Daoy (cell line): Measurements from ENCODE around the gene ERFE. TPM values are rescaled to one million over a fixed set of nuclear protein-coding genes. Genes with fewer than 3 reads are reported as not detected.
"Not testable (repeated sequence)": the region's sequence is repeated elsewhere in the genome, so short reads cannot be mapped to it uniquely, and the experiment has no call there.

Source experiments
- DNase-seq: peaks from one replicate; pipeline ENCODE4 v3.0.0-alpha.2; 2015; ENCODE audit warnings: low read depth
- total RNA-seq: library from RNA; depleted of rRNA; stranded (reverse); fragments of >200 nt; shearing (Covaris generic); gene quantifications from 2 replicates; pipeline ENCODE4 v1.2.3, GENCODE V29; 2014

ERFE gene
- total RNA-seq, 1 experiment from 2014 or later = 6.8 TPM

GRCh38 chr2:238168196-238169047 is 9.7 kb downstream of the ERFE start:
- no peak for DNase-seq

GRCh38 chr2:238169048-238169707 is 10.4 kb downstream of the ERFE start:
- peak; percentile 54 for DNase-seq

- DNase-seq = peak; percentile 84
These were observed 11.0 kb downstream of the ERFE start for GRCh38 chr2:238169708-238170251.

GRCh38 chr2:238170386-238171071 is 11.8 kb downstream of the ERFE start:
- no peak for DNase-seq

GRCh38 chr2:238171072-238171431 is 12.3 kb downstream of the ERFE start:
- DNase-seq = not testable (repeated sequence)

GRCh38 chr2:238171575-238172187 is 12.9 kb downstream of the ERFE start:
- no peak for DNase-seq

- DNase-seq = no peak
These were observed 13.7 kb downstream of the ERFE start for GRCh38 chr2:238172439-238172838.

GRCh38 chr2:238173692-238174091 is 14.9 kb downstream of the ERFE start:
- DNase-seq = no peak

- no peak for DNase-seq
These were observed 15.5 kb downstream of the ERFE start for GRCh38 chr2:238174291-238174690.

- no peak for DNase-seq
These were observed 15.9 kb downstream of the ERFE start for GRCh38 chr2:238174701-238175100.

- DNase-seq = no peak
These were observed 17.8 kb downstream of the ERFE start for GRCh38 chr2:238176613-238177012.

GRCh38 chr2:238180554-238180953 is 21.8 kb downstream of the ERFE start:
- no peak for DNase-seq

- no peak for DNase-seq
These were observed 23.6 kb downstream of the ERFE start for GRCh38 chr2:238182362-238182761.

- no peak for DNase-seq
These were observed 25.1 kb downstream of the ERFE start for GRCh38 chr2:238183821-238184220.

GRCh38 chr2:238187618-238188548 is 29.1 kb downstream of the ERFE start:
- DNase-seq = no peak

- DNase-seq = no peak
These were observed 31.7 kb downstream of the ERFE start for GRCh38 chr2:238190445-238190844.

GRCh38 chr2:238202326-238203093 is 43.7 kb downstream of the ERFE start:
- DNase-seq = no peak

- DNase-seq = peak; percentile 93
These were observed 44.6 kb downstream of the ERFE start, which contains the start of gene ILKAP for GRCh38 chr2:238203094-238203972. Gene ILKAP (minus strand): TSS chr2:238203695. CDS start chr2:238203553, 142 bp downstream.
